Retinal pigment epithelial cell (primary cell): ENCODE data around the gene ATF7IP.

Source experiments
- DNase-seq: peaks from one replicate; pipeline ENCODE4 v3.0.0-alpha.2; 2010; ENCODE audit warnings: low read depth
- H3K4me3 ChIP-seq: 2 replicates; pipeline ENCODE4 v1.5.1; 2011; ENCODE audit warnings: mild to moderate bottlenecking, low read length, control low read depth, moderate library complexity
- TF ChIP-seq, protein P1 (sequence below): conservative IDR thresholded peaks from 2 replicates; pipeline ENCODE4 v1.5.1; 2011; ENCODE audit warnings: low read depth, low read length, control low read depth, inconsistent platforms

ATF7IP gene

DNA sequence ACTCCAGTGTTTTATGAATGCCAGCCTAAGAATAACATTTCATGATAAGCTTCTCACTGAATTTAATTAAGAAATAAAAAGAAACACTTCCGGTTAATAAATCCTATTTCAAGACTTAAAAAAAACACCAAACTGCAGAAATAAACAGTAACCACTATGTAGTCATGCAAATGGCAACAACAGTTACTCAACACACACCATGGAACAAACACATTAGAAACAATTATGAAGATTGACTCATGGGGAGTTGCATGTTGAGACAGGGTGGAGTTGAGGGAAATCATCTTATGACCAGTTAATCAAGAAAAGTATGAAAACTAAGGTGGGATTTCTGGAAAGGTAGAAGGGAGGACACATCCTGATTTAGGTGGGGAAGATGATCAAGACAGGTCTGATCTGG, 149.5 kb downstream of the ATF7IP start:
- TF ChIP-seq, protein P1, sequence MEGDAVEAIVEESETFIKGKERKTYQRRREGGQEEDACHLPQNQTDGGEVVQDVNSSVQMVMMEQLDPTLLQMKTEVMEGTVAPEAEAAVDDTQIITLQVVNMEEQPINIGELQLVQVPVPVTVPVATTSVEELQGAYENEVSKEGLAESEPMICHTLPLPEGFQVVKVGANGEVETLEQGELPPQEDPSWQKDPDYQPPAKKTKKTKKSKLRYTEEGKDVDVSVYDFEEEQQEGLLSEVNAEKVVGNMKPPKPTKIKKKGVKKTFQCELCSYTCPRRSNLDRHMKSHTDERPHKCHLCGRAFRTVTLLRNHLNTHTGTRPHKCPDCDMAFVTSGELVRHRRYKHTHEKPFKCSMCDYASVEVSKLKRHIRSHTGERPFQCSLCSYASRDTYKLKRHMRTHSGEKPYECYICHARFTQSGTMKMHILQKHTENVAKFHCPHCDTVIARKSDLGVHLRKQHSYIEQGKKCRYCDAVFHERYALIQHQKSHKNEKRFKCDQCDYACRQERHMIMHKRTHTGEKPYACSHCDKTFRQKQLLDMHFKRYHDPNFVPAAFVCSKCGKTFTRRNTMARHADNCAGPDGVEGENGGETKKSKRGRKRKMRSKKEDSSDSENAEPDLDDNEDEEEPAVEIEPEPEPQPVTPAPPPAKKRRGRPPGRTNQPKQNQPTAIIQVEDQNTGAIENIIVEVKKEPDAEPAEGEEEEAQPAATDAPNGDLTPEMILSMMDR: no peak
- H3K4me3 ChIP-seq: no peak overlapping the region
- no peak for DNase-seq

DNA sequence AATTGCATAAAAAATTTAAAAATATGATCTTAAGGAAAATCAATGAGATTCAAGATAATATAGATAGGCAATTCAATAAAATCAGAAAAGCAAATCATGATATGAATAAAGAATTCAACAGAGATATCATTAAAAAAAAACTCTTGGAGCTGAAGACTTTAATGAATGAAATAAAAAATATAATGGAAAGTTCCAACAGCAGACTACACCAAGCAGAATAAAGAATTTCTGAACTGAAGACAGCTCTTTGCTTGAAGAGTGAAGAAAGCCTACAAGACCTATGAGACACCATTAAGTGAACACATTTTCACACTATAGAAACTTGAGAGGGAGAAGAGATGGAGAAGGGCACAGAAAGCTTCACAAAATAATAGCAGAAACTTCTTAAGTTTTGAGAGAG, 156.3 kb downstream of the ATF7IP start:
- no peak for DNase-seq
- TF ChIP-seq, protein P1: no peak
- H3K4me3 ChIP-seq: no peak overlapping the region

DNA sequence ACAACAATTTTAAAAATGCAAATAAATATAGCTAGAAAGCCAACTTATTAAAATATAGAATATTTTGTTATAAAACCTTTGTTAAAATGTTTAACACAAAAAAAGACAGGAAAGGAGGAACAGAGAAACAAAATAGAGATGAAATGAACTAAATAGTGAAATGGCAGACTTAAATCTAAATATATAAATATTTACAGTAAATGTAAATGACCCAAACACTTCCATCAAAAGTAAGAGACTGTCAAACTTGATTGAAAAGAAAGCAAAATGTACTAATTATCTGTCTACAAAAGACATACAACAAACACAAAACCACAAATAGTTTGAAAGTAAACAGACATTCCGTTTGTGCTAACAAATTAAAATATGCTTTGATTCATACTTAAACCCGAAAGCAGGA, 160.5 kb downstream of the ATF7IP start:
- TF ChIP-seq, protein P1: no peak
- no peak overlapping the region for H3K4me3 ChIP-seq
- DNase-seq: no peak

DNA sequence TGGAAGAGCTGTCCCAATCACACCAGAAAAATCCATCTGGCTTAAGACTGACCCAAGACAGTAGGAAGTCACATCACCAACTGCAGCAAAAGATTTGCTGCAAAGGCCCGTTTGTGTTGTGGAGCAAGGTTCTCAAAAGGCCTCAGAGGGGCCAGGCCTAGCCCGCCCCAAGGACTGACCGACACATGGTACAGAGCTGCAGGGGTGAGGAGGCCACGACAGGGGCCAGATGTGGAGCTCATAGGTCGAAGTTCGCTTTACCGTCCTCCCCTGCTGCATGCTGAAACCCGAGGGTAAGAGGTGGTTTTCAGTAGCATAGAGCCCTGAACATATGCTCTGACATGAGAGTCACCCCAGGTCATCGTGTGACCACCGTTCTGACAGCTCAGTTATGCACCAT, 166.7 kb downstream of the ATF7IP start:
- TF ChIP-seq, protein P1: no peak
- DNase-seq: no peak
- H3K4me3 ChIP-seq: no peak overlapping the region

DNA sequence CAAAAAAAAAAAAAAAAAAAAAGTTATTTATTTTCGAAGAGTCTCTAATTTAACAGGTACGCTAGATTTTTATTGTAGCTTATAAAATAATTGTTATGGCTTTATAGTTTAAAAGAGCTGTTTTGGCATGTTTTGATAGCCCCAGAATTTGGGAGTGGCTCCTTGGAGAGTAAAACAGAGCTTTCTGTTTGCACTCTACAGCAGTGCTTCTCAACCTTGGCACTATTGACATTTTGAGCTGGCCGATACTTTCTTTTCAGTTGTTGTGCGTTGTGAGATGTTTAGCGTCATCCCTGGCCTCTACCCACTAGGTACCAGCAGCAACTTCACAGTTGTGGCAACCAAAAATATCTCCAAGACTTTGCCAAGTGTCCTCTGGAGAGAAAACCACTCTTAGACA, 171.6 kb downstream of the ATF7IP start:
- TF ChIP-seq, protein P1: no peak
- no peak overlapping the region for H3K4me3 ChIP-seq
- no peak for DNase-seq

GRCh38 chr12:14540801-14541462, 175.4 kb downstream of the ATF7IP start:
- TF ChIP-seq, protein P1: no peak
- H3K4me3 ChIP-seq: no peak overlapping the region
- DNase-seq: no peak

DNA sequence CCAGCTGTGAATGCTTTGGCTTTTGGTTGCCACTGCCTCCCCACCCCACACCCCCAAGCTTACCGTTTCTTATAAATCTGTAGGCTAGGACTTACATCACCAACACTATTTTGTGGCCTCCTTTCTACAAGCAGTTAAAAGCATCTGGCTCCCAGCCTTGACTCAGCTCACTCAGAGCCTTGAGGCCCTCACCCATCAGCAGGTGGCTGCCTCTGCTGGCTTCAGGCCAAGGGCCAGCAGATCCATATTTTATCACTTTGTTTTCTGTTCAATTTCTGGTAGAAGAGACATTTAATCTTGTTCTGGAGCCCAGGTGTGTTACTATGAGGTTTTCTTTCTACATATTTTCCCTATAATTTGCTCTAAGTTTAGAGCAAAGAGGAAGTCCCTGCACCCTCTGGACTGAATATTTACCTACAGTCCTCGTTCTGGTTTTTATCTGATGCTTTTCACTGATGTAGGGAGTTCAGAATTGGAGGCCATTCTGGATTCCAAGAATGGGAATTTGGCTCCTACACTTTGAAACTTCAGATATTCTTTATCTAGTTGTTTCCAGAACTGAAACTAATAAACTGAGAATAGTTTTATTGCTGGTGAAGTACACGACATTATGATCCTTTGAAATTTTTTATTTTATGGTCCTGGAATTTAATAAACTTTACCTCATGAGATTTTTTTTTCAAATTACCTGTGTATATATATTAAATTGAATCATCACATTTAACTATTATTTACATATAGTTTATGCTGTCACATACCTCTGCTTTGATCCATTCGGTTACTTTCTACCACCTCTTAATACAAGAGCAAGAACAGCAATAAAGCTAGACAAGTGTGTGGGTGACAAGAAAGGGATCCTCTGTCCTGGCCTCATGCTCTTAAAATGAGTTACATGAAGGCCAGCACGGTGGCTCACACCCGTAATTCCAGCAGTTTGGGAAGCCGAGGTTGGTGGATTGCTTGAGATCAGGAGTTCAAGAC, 180.0 kb downstream of the ATF7IP start:
- TF ChIP-seq, protein P1: no peak
- DNase-seq: no peak
- no peak overlapping the region for H3K4me3 ChIP-seq
